IPS-18a (cell line): ENCODE data around the gene LBR.

Experiments used
- H3K27ac ChIP-seq: one replicate; pipeline ENCODE4 v1.5.1; 2013; ENCODE audit warnings: low read length
- H3K27me3 ChIP-seq: one replicate; pipeline ENCODE4 v1.6.1; 2013; ENCODE audit warnings: mild to moderate bottlenecking, low read length; ENCODE audit not compliant: control insufficient read depth, insufficient read depth
- H3K36me3 ChIP-seq: one replicate; pipeline ENCODE4 v1.6.1; 2013; ENCODE audit warnings: low read depth, low read length; ENCODE audit not compliant: control insufficient read depth
- H3K4me1 ChIP-seq: one replicate; pipeline ENCODE4 v1.6.1; 2013; ENCODE audit warnings: low read depth, low read length; ENCODE audit not compliant: control insufficient read depth
- H3K4me3 ChIP-seq: one replicate; pipeline ENCODE4 v1.5.1; 2013; ENCODE audit warnings: low read length
- H3K9ac ChIP-seq: one replicate; pipeline ENCODE4 v1.6.1; 2013; ENCODE audit warnings: mild to moderate bottlenecking, low read length, moderate library complexity
- H3K9me3 ChIP-seq: one replicate; pipeline ENCODE4 v1.6.1; 2013; ENCODE audit warnings: low read depth, low read length; ENCODE audit not compliant: control insufficient read depth

Gene LBR

DNA sequence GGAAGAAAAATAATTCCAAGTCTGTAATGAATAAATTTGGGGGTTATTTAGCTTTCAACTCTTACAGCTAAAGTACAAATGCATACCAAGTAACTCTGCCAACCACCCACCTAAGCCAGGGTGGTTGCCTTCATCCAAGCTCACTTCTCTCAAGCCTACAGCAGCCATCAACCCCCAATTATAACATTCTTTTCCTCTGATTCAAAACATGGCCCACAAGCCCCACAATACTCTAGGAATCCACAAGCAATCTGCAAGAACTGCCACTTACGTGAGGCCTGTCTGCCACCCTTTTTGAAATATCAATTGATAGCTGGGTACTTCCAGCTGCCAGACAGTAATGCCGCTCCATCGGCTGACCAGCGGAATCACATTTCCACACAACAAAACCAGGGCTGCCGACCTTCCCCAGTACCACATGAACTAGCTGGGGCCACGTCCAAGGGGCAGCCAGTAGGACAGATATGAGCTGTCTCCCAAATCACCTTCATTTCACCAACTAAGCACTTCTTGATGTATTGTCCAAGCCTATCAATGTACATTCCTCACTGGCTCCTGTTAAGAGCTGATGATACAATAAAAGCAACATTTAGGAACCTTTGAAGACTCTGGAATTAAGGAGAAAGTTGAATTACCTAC lies 3.2 kb downstream of the LBR start:
- peaks cover 24% of the 10 kb centered on the region for H3K27me3 ChIP-seq
- H3K9me3 ChIP-seq: no peaks in the 10 kb centered on the region
- H3K4me3 ChIP-seq: no peak overlapping the region
- peaks cover 35% of the 10 kb centered on the region for H3K4me1 ChIP-seq
- peaks cover 11% of the 10 kb centered on the region for H3K36me3 ChIP-seq
- no peak overlapping the region for H3K9ac ChIP-seq
- no peak overlapping the region for H3K27ac ChIP-seq

DNA sequence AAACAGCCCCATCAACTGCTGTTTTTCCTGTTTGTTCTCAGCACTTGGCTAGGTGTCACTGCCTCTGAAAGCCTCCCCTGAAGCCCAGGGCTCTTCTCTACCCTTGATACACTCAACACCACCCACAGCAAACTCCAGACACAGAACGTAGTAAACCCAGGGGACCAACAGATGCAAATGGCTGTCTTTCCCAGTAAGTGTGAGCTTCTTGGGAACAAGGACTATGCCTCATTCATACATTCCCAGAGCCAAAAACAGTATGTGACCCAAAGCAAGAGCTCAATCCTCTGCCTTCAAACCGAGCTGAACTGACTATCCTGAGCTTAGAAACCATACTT lies 4.4 kb downstream of the LBR start:
- Histone ChIP-seq H3K36me3 (peaks cover 23% of the 10 kb centered on the region), H3K27ac (no peak overlapping the region), H3K4me3 (no peak overlapping the region), H3K9me3 (no peaks in the 10 kb centered on the region), H3K4me1 (peaks cover 31% of the 10 kb centered on the region), H3K27me3 (peaks cover 17% of the 10 kb centered on the region), H3K9ac (no peak overlapping the region)

GRCh38 chr1:225422795-225423517 lies 4.9 kb downstream of the LBR start:
- Histone ChIP-seq H3K9me3 (no peaks in the 10 kb centered on the region), H3K27ac (no peak overlapping the region), H3K9ac (no peak overlapping the region), H3K27me3 (peaks cover 17% of the 10 kb centered on the region), H3K36me3 (peaks cover 28% of the 10 kb centered on the region), H3K4me3 (no peak overlapping the region), H3K4me1 (peaks cover 31% of the 10 kb centered on the region)

DNA sequence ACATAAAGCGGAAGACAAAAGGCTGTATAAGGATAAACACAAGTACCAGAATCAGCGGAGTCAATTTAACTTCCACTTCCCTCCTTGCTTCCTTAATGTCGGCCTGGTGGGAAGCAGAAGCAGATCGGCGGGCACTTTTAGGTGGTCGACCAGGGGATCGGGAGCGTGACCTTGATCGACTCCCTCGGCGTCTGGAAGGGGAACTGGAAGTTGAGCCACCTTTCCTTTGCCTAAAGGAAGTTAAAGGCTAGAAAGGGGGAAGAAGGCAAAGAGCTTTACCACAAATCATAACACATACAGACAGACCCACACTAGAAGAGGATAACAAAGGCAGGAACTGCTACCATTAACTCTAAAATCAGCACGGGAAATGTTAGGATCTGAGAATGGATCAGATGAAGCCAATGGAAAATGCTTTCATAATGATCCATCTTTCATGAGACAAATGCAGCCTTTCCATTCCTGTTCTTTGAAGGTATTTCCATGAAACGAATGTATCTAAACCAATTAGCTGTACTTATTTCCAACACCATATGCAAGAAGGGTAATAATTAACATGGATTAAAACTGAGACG lies 5.7 kb downstream of the LBR start:
- Histone ChIP-seq H3K27ac (no peak overlapping the region), H3K4me3 (no peak overlapping the region), H3K9me3 (no peaks in the 10 kb centered on the region), H3K27me3 (peaks cover 16% of the 10 kb centered on the region), H3K9ac (no peak overlapping the region), H3K36me3 (peaks cover 34% of the 10 kb centered on the region), H3K4me1 (peaks cover 31% of the 10 kb centered on the region)

DNA sequence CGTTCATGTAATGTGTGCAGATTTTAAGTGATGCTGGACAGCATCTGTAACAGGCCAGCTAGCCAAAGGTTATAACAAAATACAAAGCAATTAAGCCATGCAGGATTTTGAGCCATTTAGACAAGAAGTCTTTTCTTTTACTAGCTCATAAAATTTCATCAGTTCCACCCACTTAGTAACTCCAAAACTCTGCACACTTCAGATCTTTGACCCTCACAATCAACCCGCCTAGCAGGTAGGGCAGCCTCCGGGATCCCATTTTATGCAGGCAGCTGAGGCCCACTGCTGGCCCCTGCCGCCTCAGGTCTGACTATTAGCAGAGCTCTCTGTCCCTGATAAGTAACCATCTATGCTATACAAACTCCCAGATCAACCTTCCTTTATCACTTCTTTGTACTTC lies 9.2 kb downstream of the LBR start:
- Histone ChIP-seq H3K4me3 (no peak overlapping the region), H3K27me3 (no peaks in the 10 kb centered on the region), H3K9ac (no peak overlapping the region)

DNA sequence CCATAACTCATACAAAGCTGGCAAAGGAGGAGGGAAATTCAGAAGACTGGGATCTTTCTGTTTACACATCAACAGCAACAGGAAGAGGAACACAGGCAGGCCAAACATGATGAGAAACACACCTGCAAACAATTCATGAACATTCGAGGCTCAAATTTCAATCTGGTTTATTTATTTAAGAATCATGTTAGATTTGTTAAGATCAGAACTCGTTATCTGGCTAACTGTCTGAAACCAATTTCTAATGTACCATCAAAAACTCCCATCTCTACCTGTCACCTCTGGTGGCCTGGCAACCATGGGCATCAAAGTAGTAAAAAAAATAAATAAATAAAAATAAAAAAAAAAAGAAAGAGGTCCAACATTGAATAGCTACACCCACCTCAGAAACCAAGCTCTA lies 9.8 kb downstream of the LBR start:
- H3K27ac ChIP-seq: no peak overlapping the region
- no peaks in the 10 kb centered on the region for H3K4me1 ChIP-seq
- H3K9ac ChIP-seq: no peak overlapping the region
- peaks cover 57% of the 10 kb centered on the region for H3K36me3 ChIP-seq
- no peak overlapping the region for H3K4me3 ChIP-seq
- H3K27me3 ChIP-seq: no peaks in the 10 kb centered on the region
- H3K9me3 ChIP-seq: no peaks in the 10 kb centered on the region

More for the DNA sequence above, 9.2 kb downstream of the LBR start:
- Histone ChIP-seq H3K27ac (no peak overlapping the region), H3K9me3 (no peaks in the 10 kb centered on the region), H3K4me1 (peaks cover 5% of the 10 kb centered on the region), H3K36me3 (peaks cover 52% of the 10 kb centered on the region)

- Histone ChIP-seq H3K9ac (no peak overlapping the region), H3K4me3 (no peak overlapping the region), H3K4me1 (no peaks in the 10 kb centered on the region), H3K9me3 (no peaks in the 10 kb centered on the region), H3K27me3 (no peaks in the 10 kb centered on the region), H3K27ac (no peak overlapping the region), H3K36me3 (peaks cover 70% of the 10 kb centered on the region)
Measured at GRCh38 chr1:225415967-225416745, 11.7 kb downstream of the LBR start.

GRCh38 chr1:225415307-225415706 lies 12.5 kb downstream of the LBR start:
- Histone ChIP-seq H3K27me3 (no peaks in the 10 kb centered on the region), H3K4me3 (no peak overlapping the region), H3K9me3 (no peaks in the 10 kb centered on the region), H3K9ac (no peak overlapping the region), H3K36me3 (peaks cover 75% of the 10 kb centered on the region), H3K4me1 (no peaks in the 10 kb centered on the region), H3K27ac (no peak overlapping the region)

GRCh38 chr1:225413708-225414375 lies 14.0 kb downstream of the LBR start:
- Histone ChIP-seq H3K4me1 (peaks cover 1% of the 10 kb centered on the region), H3K9ac (no peak overlapping the region), H3K36me3 (peaks cover 70% of the 10 kb centered on the region), H3K27me3 (no peaks in the 10 kb centered on the region), H3K9me3 (no peaks in the 10 kb centered on the region), H3K4me3 (no peak overlapping the region), H3K27ac (no peak overlapping the region)

GRCh38 chr1:225412803-225413351 lies 15.0 kb downstream of the LBR start:
- no peak overlapping the region for H3K4me3 ChIP-seq
- no peak overlapping the region for H3K9ac ChIP-seq
- no peaks in the 10 kb centered on the region for H3K27me3 ChIP-seq
- H3K27ac ChIP-seq: no peak overlapping the region
- H3K4me1 ChIP-seq: peaks cover 10% of the 10 kb centered on the region
- no peaks in the 10 kb centered on the region for H3K9me3 ChIP-seq
- H3K36me3 ChIP-seq: peaks cover 61% of the 10 kb centered on the region

DNA sequence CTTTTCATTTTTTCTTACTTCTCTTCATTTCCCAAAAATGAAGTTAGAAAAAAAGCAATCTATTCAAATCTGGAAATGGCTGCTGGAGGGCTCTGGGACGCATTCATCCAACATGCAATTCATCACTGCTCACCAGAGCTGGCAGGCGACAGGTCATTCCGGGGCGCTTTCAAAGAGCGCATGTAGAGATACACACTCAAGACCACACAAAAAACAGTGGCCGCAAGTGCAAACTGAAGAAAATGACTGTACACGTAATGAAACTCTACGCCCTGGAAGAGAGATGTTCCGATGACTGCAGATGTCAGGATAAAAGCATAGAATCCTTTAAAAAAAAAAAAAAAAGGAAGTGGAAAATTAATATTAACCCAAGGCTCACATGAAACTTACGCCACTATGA lies 15.5 kb downstream of the LBR start:
- peaks cover 10% of the 10 kb centered on the region for H3K4me1 ChIP-seq
- peaks cover 55% of the 10 kb centered on the region for H3K36me3 ChIP-seq
- H3K4me3 ChIP-seq: no peak overlapping the region
- H3K9me3 ChIP-seq: no peaks in the 10 kb centered on the region
- H3K27me3 ChIP-seq: no peaks in the 10 kb centered on the region
- H3K9ac ChIP-seq: no peak overlapping the region
- H3K27ac ChIP-seq: no peak overlapping the region
